Measurements from ENCODE around the gene AMT. TPM values are rescaled to one million over a fixed set of nuclear protein-coding genes. Genes with fewer than 3 reads are reported as not detected.

AMT gene
- total RNA-seq, 2 donors from 2014 or later = 10.9 to 27.7 TPM

DNA sequence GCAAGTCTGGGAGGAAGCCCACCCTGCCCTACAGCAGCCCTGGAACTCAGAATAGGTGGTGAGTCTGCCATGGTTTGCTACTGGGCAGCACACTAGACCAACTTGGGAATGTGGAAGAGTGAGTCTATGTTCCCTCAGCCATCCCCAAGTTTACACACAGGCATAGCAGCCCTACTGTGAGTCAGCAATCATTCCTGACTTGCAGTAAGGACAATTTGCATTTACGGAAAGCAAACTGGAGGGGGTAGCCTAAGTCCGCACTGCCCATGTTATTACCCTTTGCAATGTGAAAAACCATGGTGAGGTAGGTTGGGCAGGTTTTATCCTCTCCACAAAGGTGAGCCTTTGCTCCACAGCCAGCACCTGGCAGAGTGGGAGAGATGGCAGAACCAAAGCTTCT lies 5.4 kb downstream of the AMT start:
- Histone ChIP-seq H3K27me3 (no peaks in the 10 kb centered on the region), H3K9me3 (no peaks in the 10 kb centered on the region), H3K27ac (peak overlapping the region in 2 of 4 donors; percentile 0 to 22), H3K4me3 (no peak overlapping the region), H3K36me3 (replicated peaks in 1 of 2; ENCODE audit: insufficient read depth in 1 of 2, low read depth in 2 of 2) (no peaks in the 10 kb centered on the region), H3K4me1 (peaks cover 34% of the 10 kb centered on the region)
- 90 to 94% methylated on average over 2 of the region's 2 CpGs for WGBS, 2 donors
- intact Hi-C loops (cut with DNase I) = no loop called here
- DNase-seq = no peak
- TF ChIP-seq CTCF (IDR thresholded peaks at IDR 0.05) = no peak
- no peak for TF ChIP-seq POLR2A (IDR thresholded peaks at IDR 0.05)
- ATAC-seq = no peak

DNA sequence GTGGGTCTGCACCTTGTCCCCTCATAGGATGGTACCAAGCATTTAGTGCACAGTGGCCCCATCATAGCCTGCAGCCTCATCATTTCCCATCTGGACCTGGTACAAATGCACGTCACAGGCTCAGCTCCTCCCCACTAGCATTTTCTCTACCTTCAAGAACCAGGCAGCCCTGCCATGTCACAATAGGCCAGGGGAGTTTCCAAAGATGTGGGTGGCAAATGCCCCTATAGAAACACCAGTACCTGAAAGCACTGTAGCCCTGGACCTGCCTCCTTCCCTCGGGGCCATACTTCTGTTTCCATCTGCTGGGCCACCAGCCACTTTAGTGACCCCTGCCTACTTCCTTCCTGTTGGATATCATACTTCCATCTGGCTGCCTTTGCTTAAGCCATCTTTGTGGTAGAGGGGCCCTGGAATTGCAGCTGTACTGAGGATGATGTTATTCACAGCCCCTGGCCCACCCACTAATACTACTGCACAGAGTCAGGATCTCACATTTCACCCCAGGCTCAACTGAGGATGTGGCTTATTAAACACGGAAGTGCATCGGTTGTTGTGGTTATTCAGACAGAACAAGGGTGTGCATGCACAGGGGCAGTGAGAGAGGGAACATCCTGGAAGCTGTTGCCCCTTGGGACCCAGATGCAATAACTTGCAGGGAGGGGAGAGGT lies 6.2 kb downstream of the AMT start:
- peak in 1 of 4 donors; percentile 39 for DNase-seq
- peaks cover 26% of the 10 kb centered on the region for H3K4me1 ChIP-seq
- TF ChIP-seq POLR2A (IDR thresholded peaks at IDR 0.05) = no peak
- no peak for TF ChIP-seq CTCF (IDR thresholded peaks at IDR 0.05)
- H3K27me3 ChIP-seq = no peaks in the 10 kb centered on the region
- no peaks in the 10 kb centered on the region for H3K36me3 ChIP-seq (replicated peaks in 1 of 2; ENCODE audit: insufficient read depth in 1 of 2, low read depth in 2 of 2)
- intact Hi-C loops (cut with DNase I) = no loop called here
- no peak for ATAC-seq
- WGBS, 2 donors = 28 to 67% methylated on average over 2 to 4 of the region's 4 CpGs
- no peaks in the 10 kb centered on the region for H3K9me3 ChIP-seq
- peak overlapping the region in 2 of 4 donors; percentile 22 to 43 for H3K27ac ChIP-seq
- no peak overlapping the region for H3K4me3 ChIP-seq

- H3K36me3 ChIP-seq (replicated peaks in 1 of 2; ENCODE audit: insufficient read depth in 1 of 2, low read depth in 2 of 2) = no peaks in the 10 kb centered on the region
- DNase-seq = no peak
- intact Hi-C loops (cut with DNase I) = no loop called here
- ATAC-seq = no peak
- H3K4me3 ChIP-seq = no peak overlapping the region
- TF ChIP-seq CTCF (IDR thresholded peaks at IDR 0.05) (no peak), POLR2A (IDR thresholded peaks at IDR 0.05) (no peak)
- no peaks in the 10 kb centered on the region for H3K27me3 ChIP-seq
- H3K9me3 ChIP-seq = no peaks in the 10 kb centered on the region
- 81 to 84% methylated on average over 2 of the region's 2 CpGs for WGBS, 2 donors
- H3K4me1 ChIP-seq = peaks cover 33% of the 10 kb centered on the region
- H3K27ac ChIP-seq = peak overlapping the region in 1 of 4 donors; percentile 43
These were observed 7.5 kb downstream of the AMT start for GRCh38 chr3:49414753-49415152.

DNA sequence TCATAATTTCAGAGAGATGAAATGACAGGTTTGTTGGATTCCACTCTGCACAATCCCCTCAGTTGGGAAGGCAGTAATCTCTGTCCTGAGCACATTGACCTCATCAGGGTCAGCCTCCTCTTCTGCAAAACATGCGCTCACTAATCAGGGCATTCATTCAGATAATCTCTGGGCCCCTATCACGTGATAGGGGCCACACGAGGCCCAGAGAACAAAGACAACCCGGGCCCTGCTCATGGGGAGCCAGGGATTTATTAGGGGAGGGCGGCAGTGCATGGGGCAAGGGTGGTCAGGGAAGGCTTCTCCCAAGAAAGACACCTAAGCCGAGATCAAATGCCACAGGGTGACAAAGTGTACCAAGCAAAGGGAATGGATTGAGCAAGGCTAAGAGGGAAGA lies 8.9 kb downstream of the AMT start:
- Histone ChIP-seq H3K4me1 (peaks cover 47% of the 10 kb centered on the region), H3K36me3 (replicated peaks in 1 of 2; ENCODE audit: insufficient read depth in 1 of 2, low read depth in 2 of 2) (no peaks in the 10 kb centered on the region), H3K27me3 (no peaks in the 10 kb centered on the region), H3K4me3 (no peak overlapping the region), H3K27ac (peak overlapping the region in 3 of 4 donors; percentile 75 to 99 (median 99)), H3K9me3 (no peaks in the 10 kb centered on the region)
- intact Hi-C loops (cut with DNase I) = no loop called here
- no peak for TF ChIP-seq POLR2A (IDR thresholded peaks at IDR 0.05)
- TF ChIP-seq CTCF (IDR thresholded peaks at IDR 0.05) = no peak
- DNase-seq (no peak), ATAC-seq (no peak)
- WGBS, 2 donors = 47 to 52% methylated on average over 6 of the region's 6 CpGs
